Measurements from ENCODE around the gene MYO1G. TPM values are rescaled to one million over a fixed set of nuclear protein-coding genes. Genes with fewer than 3 reads are reported as not detected.
"Not testable (repeated sequence)": the region's sequence is repeated elsewhere in the genome, so short reads cannot be mapped to it uniquely, and the experiment has no call there.

MYO1G gene
- polyA plus RNA-seq (ENCODE audit: insufficient read length): 0.77 TPM

DNA sequence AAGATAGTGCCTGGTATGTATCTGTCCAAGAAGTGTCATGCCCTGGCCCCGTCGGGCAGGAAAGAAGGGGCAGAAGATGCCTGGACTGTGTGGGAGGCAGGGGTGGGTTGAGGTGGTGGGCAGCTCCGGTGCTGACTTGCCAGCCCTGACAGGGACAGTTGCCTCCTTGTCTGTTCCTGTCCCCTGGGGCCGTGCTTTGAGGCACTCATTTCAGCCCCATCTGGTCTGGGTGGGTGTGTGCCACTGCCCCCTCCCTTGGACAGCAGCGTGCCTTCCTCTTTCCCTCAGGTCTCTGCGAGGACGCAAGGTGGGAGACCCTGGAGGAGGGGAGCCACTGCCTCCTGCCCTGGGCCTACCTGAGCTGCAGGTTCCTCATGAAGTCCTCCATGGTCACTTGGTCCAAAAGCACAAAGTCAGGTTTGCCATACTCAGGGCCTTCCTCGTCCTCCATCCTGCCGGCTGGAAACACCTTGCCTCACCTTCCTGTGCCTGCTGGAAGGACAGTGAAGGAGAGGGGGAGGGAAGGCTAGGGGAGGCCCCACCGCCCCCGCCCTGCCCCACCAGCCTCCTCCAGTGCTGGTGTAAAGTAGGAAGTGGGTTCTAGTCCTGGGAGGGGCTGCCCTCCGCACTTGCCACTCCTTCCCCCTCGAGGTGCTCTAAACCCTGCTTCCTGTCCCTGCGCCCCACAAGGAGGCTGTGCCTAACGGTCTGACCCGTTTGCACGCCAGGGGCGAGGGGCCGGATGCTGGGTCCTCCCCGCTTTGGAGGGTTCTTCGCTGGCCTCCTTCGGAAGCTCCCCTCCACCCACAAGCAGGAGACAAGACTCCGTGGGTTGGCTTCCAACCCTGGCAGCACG is at the start of gene MYO1G:
Gene MYO1G, minus strand, starts transcription at position 505 of the 856 bp plus-strand sequence. Its CDS starts 54 bp downstream, at position 451.
- DNase-seq (ENCODE audit: low read depth): no peak

GRCh38 chr7:45028138-45028919 is 49.5 kb upstream of the MYO1G start:
- no peak for DNase-seq (ENCODE audit: low read depth)

GRCh38 chr7:45027774-45028114 is 48.9 kb upstream of the MYO1G start:
- DNase-seq (ENCODE audit: low read depth): no peak

GRCh38 chr7:45026984-45027773 is 48.4 kb upstream of the MYO1G start:
- DNase-seq (ENCODE audit: low read depth): no peak

DNA sequence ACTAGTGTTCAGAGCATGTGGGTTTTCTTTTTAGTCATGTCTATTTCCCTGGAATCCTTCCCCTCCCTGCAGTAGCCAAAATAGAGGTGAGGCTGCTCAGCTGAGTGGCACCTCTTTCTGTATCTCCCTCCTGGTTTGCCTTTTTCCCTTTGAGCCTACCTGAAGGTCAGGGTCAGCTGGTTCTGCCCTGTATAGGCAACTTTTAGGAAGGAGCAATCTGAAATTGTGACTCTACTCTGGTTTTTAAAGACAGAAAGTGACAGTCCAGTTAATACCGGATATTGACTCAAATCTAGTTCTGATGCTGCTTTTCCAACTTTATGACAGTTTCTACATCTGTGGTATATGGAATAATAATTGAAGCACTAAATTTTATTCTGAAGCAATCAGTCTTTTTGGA is 47.2 kb upstream of the MYO1G start:
- DNase-seq (ENCODE audit: low read depth): no peak

DNA sequence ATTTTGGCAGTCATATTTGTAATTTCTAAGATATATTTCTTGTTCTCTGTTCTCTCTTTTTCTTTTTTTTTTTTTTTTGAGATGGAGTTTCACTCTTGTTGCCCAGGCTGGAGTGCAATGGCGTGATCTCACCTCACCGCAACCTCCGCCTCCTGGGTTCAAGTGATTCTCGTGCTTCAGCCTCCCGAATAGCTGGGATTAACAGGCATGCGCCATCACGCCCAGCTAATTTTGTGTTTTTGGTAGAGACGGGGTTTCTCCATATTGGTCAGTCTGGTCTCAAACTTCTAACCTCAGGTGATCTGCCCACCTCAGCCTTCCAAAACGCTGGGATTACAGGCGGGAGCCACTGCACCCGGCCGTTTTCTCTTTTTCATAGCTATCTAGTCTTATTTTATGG is 46.7 kb upstream of the MYO1G start:
- not testable (repeated sequence) for DNase-seq (ENCODE audit: low read depth)

GRCh38 chr7:45024126-45024744 is 45.4 kb upstream of the MYO1G start:
- no peak for DNase-seq (ENCODE audit: low read depth)

DNA sequence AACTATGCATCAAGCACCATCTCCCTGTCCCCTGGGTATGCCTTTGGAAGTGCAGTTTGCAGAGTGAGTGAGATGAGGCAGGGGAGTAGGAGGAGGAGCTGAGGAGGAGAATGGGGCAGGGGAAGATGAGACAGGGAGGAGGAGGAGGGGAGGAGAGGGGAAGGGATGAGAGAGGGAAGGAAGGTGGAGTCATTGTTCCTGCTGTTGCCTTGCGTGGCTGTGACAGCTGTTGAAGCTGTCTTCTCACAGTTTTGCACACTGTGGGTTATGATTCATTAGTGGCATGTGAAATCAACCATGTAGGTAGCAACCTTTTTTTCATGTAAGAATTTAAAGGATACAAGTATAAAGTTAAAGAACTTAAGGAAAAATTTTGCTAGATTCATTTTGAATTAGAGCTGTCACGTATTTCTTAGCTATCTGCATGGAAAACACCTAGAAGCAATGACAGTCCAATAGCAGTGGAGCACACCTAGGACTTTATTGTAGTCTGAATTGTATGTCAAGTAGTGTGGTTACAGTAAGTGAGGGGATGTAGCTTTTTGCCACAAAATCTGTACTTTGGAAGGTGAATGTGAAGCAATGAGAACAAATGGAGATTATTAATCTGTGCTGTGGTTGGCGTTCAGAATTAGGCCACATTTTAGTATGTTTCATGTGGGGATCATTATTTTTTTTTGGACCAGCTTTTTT is 42.9 kb upstream of the MYO1G start:
- DNase-seq (ENCODE audit: low read depth): no peak

GRCh38 chr7:45020915-45021314 is 42.1 kb upstream of the MYO1G start:
- DNase-seq (ENCODE audit: low read depth): no peak

- DNase-seq (ENCODE audit: low read depth): no peak
Measured at GRCh38 chr7:45017253-45017652, 38.4 kb upstream of the MYO1G start.

- no peak for DNase-seq (ENCODE audit: low read depth)
Measured at GRCh38 chr7:45015313-45015712, 36.5 kb upstream of the MYO1G start.

DNA sequence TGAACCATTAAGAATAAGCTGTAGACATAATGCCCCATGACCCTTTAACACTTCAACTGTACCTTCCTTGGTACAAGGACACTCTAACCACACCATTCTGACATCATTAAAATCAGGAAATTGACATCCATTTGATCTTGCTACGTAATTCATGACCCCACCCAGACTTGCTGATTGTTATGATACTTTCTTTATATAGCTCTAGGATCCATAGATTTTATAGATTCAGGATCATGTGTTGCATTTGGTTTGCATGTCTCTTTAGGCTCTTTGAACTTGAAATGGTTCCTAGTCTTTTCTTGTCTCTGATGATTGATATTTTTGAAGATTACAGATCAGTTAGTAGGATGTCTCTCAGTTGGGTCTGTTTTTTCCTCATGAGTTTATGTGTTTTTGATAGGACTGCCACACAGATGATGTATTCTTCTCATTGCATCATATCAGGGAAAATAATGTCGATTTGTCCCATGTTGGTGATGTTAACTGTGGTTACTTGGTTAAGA is 34.7 kb upstream of the MYO1G start:
- DNase-seq (ENCODE audit: low read depth): no peak

- no peak for DNase-seq (ENCODE audit: low read depth)
Measured at GRCh38 chr7:45007571-45008328, 28.9 kb upstream of the MYO1G start.

- DNase-seq (ENCODE audit: low read depth): no peak
Measured at GRCh38 chr7:45007106-45007505, 28.3 kb upstream of the MYO1G start.

- no peak for DNase-seq (ENCODE audit: low read depth)
Measured at GRCh38 chr7:45003789-45004188, 25.0 kb upstream of the MYO1G start.

- DNase-seq (ENCODE audit: low read depth): no peak
Measured at GRCh38 chr7:45001826-45002225, 23.0 kb upstream of the MYO1G start.

DNA sequence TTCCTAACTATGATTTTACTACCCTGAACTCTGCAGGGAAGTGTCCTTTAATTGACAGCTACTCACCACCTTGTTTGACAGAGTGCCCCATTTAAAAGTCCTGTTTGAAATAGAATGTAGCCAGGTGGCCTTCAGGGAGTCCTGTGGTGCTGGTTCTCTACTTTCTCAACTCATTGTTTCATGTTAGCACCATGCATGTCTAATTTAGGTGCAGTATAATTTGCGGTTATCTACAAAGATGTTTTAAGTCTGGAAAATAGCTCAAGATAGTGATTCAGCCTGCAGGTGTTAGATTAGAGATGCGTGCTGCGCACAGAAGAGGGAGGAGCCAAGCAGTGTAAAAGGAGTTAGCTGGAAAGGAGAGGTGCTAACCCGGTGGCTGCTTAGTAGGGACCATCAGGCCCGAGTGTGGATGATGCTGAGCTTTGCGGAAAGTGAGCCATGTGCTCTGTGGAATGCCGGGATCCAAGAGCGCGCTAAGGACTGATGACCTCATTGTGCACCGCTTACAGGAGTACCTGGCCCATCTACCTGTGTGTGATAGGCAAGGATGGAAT is 22.4 kb upstream of the MYO1G start:
- no peak for DNase-seq (ENCODE audit: low read depth)

DNA sequence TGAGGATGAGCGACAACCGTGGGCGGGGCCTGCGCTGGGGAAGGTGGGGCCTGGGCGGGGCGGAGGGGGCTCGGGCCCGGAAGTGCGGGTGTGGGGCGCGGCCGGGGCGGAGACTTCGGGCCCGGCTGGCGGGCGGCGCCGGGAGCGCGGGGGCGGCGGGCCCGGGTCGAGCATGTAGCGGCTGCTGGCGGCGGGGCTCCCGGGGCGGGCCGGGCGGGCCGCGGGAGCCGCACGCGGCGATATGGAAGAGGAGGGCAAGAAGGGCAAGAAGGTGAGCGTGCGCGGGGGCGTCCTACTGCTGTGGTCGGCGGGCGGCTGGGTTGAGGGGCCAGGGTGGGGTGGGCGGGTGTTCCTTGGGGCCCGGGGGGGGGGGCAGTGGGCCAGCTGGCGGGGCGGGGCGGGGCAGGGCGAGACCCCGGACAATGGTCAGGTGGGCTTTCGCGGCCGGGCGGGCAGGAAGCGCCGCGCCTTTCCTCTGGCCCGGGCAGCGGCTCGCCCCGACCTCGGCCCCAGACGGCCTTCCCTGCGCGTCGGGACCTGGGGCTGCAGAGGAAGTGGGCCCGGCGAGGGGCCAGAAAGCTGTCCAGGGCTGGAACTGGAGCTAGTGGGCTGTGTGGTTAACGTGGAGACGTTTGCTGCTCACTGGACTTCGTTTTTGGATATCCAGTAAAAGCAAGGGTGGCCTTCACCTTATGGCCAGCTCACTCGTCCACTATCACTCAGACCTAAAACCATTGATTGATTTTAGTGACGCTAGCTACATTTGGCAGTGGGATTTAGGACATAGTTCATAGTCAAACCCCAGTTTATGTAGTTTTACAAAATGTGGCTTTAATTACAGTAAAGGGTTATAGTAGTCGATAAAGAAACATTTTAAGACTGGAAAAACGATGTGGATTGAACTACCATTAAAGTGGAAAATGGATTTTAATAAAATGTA is 21.5 kb upstream of the MYO1G start, which contains the start of gene CCM2:
Gene CCM2, plus strand, starts transcription at position 109 of the 940 bp plus-strand sequence. Its CDS starts 133 bp downstream, at position 242.
- no peak for DNase-seq (ENCODE audit: low read depth)

Data from forelimb muscle (tissue), 1 donor.